Astrocyte of the cerebellum (primary cell): Measurements from ENCODE around the gene EBF4.

ENCODE experiments used
- DNase-seq: peaks from one replicate; pipeline ENCODE4 v3.0.0-alpha.2; 2011; ENCODE audit warnings: low read depth
- H3K4me3 ChIP-seq: 2 replicates; pipeline ENCODE4 v1.5.1; 2011; ENCODE audit warnings: mild to moderate bottlenecking, low read depth, low read length, moderate library complexity
- in situ Hi-C: cut with HindIII; loops from 2 replicates; pipeline ENCODE4 v1.10.0; 2017; ENCODE audit warnings: low sequenced_read_pairs
- TF ChIP-seq, protein P1 (sequence below): IDR thresholded peaks from 2 replicates; pipeline ENCODE4 v1.5.1; 2012; ENCODE audit warnings: low read length, low read depth, moderate library complexity, mild to moderate bottlenecking; ENCODE audit errors: missing control alignments

Gene EBF4

DNA sequence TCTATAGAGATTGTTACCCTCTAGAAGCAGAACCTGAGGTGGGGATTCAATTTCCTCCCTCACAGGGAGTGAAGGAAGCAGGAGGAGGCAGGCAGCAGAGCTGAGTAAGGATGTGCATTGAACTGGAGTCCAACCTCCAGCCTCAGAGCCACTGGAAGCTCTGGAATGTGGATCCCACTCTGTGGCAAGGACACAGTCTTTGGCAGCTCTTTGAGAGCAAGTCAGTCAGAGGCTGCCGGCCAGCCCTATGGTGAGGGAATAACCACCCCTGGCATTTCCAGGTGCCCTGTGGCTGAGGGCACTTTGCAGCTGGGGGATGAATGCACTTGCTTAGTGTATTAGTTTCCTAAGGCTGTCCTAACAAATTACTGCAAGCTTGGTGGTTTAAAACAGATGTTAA, 37.2 kb downstream of the EBF4 start:
- TF ChIP-seq, protein P1, sequence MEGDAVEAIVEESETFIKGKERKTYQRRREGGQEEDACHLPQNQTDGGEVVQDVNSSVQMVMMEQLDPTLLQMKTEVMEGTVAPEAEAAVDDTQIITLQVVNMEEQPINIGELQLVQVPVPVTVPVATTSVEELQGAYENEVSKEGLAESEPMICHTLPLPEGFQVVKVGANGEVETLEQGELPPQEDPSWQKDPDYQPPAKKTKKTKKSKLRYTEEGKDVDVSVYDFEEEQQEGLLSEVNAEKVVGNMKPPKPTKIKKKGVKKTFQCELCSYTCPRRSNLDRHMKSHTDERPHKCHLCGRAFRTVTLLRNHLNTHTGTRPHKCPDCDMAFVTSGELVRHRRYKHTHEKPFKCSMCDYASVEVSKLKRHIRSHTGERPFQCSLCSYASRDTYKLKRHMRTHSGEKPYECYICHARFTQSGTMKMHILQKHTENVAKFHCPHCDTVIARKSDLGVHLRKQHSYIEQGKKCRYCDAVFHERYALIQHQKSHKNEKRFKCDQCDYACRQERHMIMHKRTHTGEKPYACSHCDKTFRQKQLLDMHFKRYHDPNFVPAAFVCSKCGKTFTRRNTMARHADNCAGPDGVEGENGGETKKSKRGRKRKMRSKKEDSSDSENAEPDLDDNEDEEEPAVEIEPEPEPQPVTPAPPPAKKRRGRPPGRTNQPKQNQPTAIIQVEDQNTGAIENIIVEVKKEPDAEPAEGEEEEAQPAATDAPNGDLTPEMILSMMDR, result no peak
- in situ Hi-C loops, result no loop called here
- DNase-seq, result no peak
- no peak overlapping the region for H3K4me3 ChIP-seq

DNA sequence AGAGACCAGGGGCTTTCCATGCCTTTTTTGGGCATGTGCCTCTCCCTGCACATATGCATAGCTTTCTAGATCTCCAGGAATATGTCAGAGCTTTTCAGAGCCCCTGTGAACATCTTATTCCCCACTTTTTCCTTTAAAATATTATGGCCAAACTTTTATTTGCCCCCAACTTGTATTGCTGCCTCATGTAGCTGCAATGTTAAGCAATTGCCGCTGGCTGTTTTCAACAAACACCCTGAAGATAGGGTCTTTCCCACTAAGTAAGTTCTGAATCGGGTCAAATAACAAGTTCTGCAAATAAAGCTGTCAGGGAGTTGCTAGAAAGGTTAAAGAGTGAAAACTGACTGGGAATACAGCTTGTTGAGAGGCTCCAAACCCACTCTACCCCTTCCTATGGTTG, 42.3 kb downstream of the EBF4 start:
- DNase-seq, result no peak
- H3K4me3 ChIP-seq, result no peak overlapping the region
- in situ Hi-C loops, result no loop called here
- TF ChIP-seq, protein P1, result no peak

DNA sequence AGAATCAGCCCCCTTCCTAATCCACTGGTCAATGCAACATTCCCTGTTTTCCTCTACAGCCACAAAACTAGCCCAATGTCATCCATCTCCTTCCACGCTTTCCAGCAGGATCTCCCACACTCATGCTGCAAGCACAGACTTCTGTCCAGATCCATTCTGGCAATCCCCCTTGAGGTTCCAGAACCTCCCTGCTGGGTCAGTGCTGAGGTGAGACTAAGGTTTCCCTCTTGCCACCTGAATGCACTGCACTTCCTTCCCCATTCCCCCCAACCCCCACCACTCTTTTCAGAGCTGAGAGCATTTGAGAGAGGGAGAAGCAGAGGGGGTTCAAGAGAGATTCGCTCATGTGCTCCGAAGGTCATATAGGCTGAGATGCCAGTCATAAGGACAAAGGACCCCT, 43.9 kb downstream of the EBF4 start:
- H3K4me3 ChIP-seq, result no peak overlapping the region
- TF ChIP-seq, protein P1, result no peak
- in situ Hi-C loops, result no loop called here
- DNase-seq, result no peak

DNA sequence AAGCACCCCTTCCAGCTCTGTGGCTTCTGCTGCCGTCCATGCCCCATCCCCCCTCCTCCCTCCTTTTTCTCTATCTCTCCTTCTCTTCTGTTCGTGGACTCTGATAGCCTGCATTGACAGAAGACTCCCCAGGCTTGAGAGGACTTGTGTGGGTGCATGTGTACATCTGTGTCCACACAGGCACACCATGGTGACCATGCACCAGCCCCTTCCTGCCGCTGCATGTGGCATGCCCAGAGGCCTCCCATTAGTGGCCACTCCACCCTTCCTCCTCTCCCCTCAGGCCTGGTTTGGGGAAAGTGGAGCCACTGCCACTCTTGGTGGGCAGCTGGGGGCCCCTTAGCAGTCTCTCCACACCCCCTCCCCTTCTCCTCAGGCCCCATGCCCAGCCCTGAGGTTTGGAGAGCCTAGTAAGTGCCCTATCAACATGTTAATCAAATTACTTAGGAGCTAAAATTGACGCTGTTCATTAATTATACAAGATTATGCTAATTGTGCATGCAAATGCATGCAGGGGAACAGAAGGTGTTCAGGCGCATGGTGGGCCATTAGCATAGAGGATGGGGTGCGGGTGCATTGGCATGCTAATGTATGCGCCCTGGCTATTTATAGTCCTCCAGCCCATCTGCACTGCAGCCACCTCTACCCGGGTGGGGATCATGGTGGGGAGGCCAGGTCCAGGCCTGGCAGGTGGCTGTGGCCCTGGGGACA, 45.9 kb downstream of the EBF4 start:
- DNase-seq, result no peak
- in situ Hi-C loops, result no loop called here
- TF ChIP-seq, protein P1, result no peak
- no peak overlapping the region for H3K4me3 ChIP-seq

DNA sequence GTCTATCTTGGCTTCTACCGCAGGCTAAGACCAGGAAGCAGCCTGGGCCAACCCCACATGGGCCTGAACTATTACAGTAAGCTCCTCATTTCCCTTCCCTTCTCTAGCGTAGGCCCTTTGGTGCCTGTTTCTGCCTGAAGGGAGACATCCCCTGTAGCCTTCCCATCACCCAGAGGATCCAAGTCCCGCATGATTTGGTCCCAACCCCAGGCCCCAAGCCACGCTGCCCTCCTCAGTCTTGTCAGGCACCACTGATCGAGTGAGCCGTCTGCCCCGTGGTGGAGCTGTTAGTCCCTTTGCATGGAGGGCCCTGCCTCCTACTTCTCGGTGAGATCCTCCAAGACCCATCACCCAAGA, 46.4 kb downstream of the EBF4 start:
- DNase-seq, result no peak
- TF ChIP-seq, protein P1, result no peak
- no peak overlapping the region for H3K4me3 ChIP-seq
- in situ Hi-C loops, result no loop called here

DNA sequence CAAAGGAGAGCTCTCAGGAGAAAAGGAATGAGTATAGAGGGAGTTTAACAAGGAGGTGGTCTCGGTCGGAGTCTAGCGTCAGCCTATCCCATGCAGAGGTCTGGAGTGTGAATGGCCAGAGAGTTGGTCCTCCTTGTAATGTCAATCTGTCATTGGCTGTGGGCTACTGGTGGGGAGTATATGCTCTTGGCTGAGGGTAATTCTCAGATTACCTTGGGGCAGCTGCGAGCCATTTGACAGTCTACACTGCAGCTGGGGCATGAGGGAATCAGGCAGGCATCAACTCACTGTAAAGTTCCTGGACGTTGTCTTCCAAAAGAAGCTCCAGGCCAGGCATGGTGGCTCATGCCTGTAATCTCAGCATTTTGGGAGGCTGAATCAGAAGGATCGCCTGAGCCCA, 48.1 kb downstream of the EBF4 start:
- no peak overlapping the region for H3K4me3 ChIP-seq
- in situ Hi-C loops, result no loop called here
- TF ChIP-seq, protein P1, result no peak
- DNase-seq, result no peak

DNA sequence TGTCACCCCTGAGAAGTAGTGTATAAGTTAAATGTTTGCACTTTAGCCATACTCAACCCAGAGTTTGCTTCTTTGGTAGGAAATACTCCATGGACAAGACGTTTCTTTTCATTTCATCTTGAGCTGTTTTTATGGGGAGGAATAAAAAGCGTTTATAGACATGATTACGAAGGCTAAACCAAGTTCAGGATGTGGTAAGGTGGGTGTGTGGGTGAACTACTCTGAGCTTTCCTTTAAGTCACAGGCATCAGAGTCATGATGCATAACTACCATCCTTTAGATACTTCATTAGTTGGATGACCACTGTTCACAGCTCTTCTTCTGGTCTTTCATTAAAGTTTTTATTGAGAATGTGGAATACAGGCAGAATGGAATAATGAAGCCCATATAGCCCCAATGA, 48.9 kb downstream of the EBF4 start:
- TF ChIP-seq, protein P1, result no peak
- no peak for DNase-seq
- in situ Hi-C loops, result no loop called here
- H3K4me3 ChIP-seq, result no peak overlapping the region
